Endothelial cell of umbilical vein (primary cell): ENCODE data around the gene SCML2.

Experiments used
- CTCF ChIP-seq, 2 donors: IDR thresholded peaks; 1 replicate in 1 of 2; 2 replicates in 1 of 2; pipeline ENCODE4 v1.5.1; 2011; ENCODE audit warnings: low read length in 2 of 2, mild to moderate bottlenecking in 2 of 2, moderate library complexity in 2 of 2, control low read depth in 1 of 2, inconsistent platforms in 1 of 2, low read depth in 1 of 2; ENCODE audit not compliant: insufficient read depth in 1 of 2; ENCODE audit errors: extremely low read depth in 1 of 2
- EZH2 ChIP-seq: IDR thresholded peaks from 2 replicates; pipeline ENCODE4 v1.6.1; 2012; ENCODE audit warnings: borderline replicate concordance, low read depth, mild to moderate bottlenecking, moderate library complexity, low read length, inconsistent platforms; ENCODE audit not compliant: severe bottlenecking
- FOS ChIP-seq: IDR thresholded peaks from 2 replicates; pipeline ENCODE4 v1.6.1; 2011; ENCODE audit warnings: mild to moderate bottlenecking, low read length, moderate library complexity, borderline replicate concordance; ENCODE audit not compliant: insufficient read depth
- MAX ChIP-seq: IDR thresholded peaks from 2 replicates; pipeline ENCODE4 v1.6.1; 2011; ENCODE audit not compliant: insufficient read depth, insufficient read length
- POLR2A ChIP-seq: IDR thresholded peaks from 2 replicates; pipeline ENCODE4 v1.6.1; 2012; ENCODE audit warnings: low read depth, mild to moderate bottlenecking, control low read depth, low read length
- POLR2AphosphoS5 ChIP-seq: IDR thresholded peaks from 2 replicates; pipeline ENCODE4 v1.6.1; 2012; ENCODE audit warnings: low read depth, mild to moderate bottlenecking, control low read depth, low read length, moderate library complexity; ENCODE audit not compliant: insufficient read depth

DNA sequence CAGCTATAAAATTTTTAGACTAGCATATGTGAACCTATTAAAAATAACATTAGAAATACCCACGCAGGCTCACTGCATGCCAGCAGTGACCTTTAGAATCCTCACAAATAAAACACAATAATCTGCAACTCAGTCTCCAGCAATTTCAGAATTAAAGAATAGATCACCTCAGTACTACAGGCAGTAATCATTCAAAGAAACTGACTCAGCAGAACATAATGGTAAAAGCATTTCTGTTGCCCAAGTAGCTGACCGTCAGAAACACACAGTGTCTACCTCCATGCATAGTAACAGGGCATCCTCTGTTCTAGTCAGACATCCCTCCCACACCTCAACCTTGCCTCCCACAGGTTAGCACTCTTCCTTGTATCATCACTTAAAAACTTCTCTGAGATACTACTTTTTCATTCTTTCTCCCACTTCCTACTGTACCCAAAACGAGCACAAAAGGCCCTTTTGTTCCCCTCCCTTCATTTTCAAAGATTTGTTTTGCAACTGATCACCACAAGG, 68.1 kb downstream of the SCML2 start:
- TF ChIP-seq CTCF (IDR thresholded peaks at IDR 0.05; ENCODE audit: extremely low read depth in 1 of 2, insufficient read depth in 1 of 2, low read depth in 1 of 2, low read length in 2 of 2): no peak
- no peak for TF ChIP-seq POLR2A
- no peak for TF ChIP-seq EZH2
- TF ChIP-seq POLR2AphosphoS5: no peak
- no peak for TF ChIP-seq MAX
- TF ChIP-seq FOS: no peak
